ENCODE data around the gene SESN1. TPM values are rescaled to one million over a fixed set of nuclear protein-coding genes. Genes with fewer than 3 reads are reported as not detected.

The SESN1 gene
- total and polyA plus RNA-seq, 9 of the 15 experiments (the other 6 are each of a cell fraction or from before 2014, with no cell fraction given) = 3.1 to 13.0 (median 7.4) TPM

GRCh38 chr6:109009236-109009961 is 85.2 kb downstream of the SESN1 start (continued):
- TF ChIP-seq PHB (CRISPR knock-in tag; IDR thresholded peaks at IDR 0.05) = no peak
- no peak for TF ChIP-seq ZNF253 (CRISPR knock-in tag; conservative IDR thresholded peaks at IDR 0.05)
- no peak for TF ChIP-seq ZNF239 (CRISPR knock-in tag; IDR thresholded peaks at IDR 0.05)
- TF ChIP-seq RNF2 (IDR thresholded peaks at IDR 0.05) = no peak
- no peak for TF ChIP-seq BACH1 (tag; IDR thresholded peaks at IDR 0.05)
- TF ChIP-seq BRD9 (IDR thresholded peaks at IDR 0.05; ENCODE audit: low read depth, partially characterized antibody) = no peak
- TF ChIP-seq CLOCK (CRISPR knock-in tag; IDR thresholded peaks at IDR 0.05; ENCODE audit: borderline replicate concordance) = no peak
- no peak for TF ChIP-seq LEF1 (IDR thresholded peaks at IDR 0.05)
- TF ChIP-seq ZBTB5 (IDR thresholded peaks at IDR 0.05) = no peak
- no peak for TF ChIP-seq NCOA4 (IDR thresholded peaks at IDR 0.05; ENCODE audit: partially characterized antibody)
- TF ChIP-seq KLF10 (CRISPR knock-in tag; IDR thresholded peaks at IDR 0.05) = no peak
- TF ChIP-seq YBX1 (IDR thresholded peaks at IDR 0.05) = no peak
- TF ChIP-seq TARDBP (IDR thresholded peaks at IDR 0.05) = no peak
- TF ChIP-seq MITF (IDR thresholded peaks at IDR 0.05) = no peak
- peak; percentile 82; the same call in 1 of the 2 replicates for TF ChIP-seq ZBTB1 (CRISPR knock-in tag; IDR thresholded peaks at IDR 0.05; ENCODE audit: borderline replicate concordance, low read depth)
- TF ChIP-seq FOXO4 (CRISPR knock-in tag; IDR thresholded peaks at IDR 0.05) = no peak
- no peak for TF ChIP-seq FOXJ2 (tag; IDR thresholded peaks at IDR 0.05)
- peak; percentile 63; the same call in 1 of the 2 replicates for TF ChIP-seq CREB1 (IDR thresholded peaks at IDR 0.05)
- peak; percentile 69 for TF ChIP-seq CREB1 (CRISPR knock-in tag; IDR thresholded peaks at IDR 0.05)
- TF ChIP-seq SIX5 (IDR thresholded peaks at IDR 0.05; ENCODE audit: borderline replicate concordance in 1 of 2, insufficient read depth in 1 of 2, low read depth in 1 of 2, low read length in 2 of 2) = no peak
- TF ChIP-seq MCM5 (IDR thresholded peaks at IDR 0.05; ENCODE audit: low read depth) = no peak
- no peak for TF ChIP-seq MLLT1 (IDR thresholded peaks at IDR 0.05)
